ENCODE data around the gene TMEM235.

TMEM235 gene

GRCh38 chr17:78202666-78203065 lies 28.8 kb upstream of the TMEM235 start:
- H3K36me3 ChIP-seq = peaks cover 15% of the 10 kb centered on the region
- no peak for DNase-seq

GRCh38 chr17:78204387-78205123 lies 26.9 kb upstream of the TMEM235 start:
- H3K4me1 ChIP-seq = peaks cover 5% of the 10 kb centered on the region; the same call in 1 of the 2 replicates
- peaks cover 4% of the 10 kb centered on the region; the same call in 1 of the 2 replicates for H3K36me3 ChIP-seq
- H3K9me3 ChIP-seq = no peaks in the 10 kb centered on the region
- H3K27me3 ChIP-seq = no peaks in the 10 kb centered on the region
- TF ChIP-seq, protein P1, sequence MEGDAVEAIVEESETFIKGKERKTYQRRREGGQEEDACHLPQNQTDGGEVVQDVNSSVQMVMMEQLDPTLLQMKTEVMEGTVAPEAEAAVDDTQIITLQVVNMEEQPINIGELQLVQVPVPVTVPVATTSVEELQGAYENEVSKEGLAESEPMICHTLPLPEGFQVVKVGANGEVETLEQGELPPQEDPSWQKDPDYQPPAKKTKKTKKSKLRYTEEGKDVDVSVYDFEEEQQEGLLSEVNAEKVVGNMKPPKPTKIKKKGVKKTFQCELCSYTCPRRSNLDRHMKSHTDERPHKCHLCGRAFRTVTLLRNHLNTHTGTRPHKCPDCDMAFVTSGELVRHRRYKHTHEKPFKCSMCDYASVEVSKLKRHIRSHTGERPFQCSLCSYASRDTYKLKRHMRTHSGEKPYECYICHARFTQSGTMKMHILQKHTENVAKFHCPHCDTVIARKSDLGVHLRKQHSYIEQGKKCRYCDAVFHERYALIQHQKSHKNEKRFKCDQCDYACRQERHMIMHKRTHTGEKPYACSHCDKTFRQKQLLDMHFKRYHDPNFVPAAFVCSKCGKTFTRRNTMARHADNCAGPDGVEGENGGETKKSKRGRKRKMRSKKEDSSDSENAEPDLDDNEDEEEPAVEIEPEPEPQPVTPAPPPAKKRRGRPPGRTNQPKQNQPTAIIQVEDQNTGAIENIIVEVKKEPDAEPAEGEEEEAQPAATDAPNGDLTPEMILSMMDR (IDR thresholded peaks at IDR 0.05; ENCODE audit: low read depth, low read length) = no peak
- H3K4me3 ChIP-seq (ENCODE audit: low read depth, low read length) = no peak overlapping the region
- no peak for DNase-seq

More at GRCh38 chr17:78202666-78203065, 28.8 kb upstream of the TMEM235 start:
- H3K9me3 ChIP-seq = no peaks in the 10 kb centered on the region
- TF ChIP-seq, protein P1 (IDR thresholded peaks at IDR 0.05; ENCODE audit: low read depth, low read length) = no peak
- no peaks in the 10 kb centered on the region for H3K27me3 ChIP-seq
- H3K4me1 ChIP-seq = peaks cover 5% of the 10 kb centered on the region; the same call in 1 of the 2 replicates
- H3K4me3 ChIP-seq (ENCODE audit: low read depth, low read length) = no peak overlapping the region

- peaks cover 4% of the 10 kb centered on the region; the same call in 1 of the 2 replicates for H3K36me3 ChIP-seq
- no peak overlapping the region for H3K4me3 ChIP-seq (ENCODE audit: low read depth, low read length)
- peaks cover 5% of the 10 kb centered on the region; the same call in 1 of the 2 replicates for H3K4me1 ChIP-seq
- no peaks in the 10 kb centered on the region for H3K9me3 ChIP-seq
- H3K27me3 ChIP-seq = no peaks in the 10 kb centered on the region
- no peak for DNase-seq
- TF ChIP-seq, protein P1 (IDR thresholded peaks at IDR 0.05; ENCODE audit: low read depth, low read length) = no peak
These were observed 26.2 kb upstream of the TMEM235 start for GRCh38 chr17:78205124-78205775.

DNA sequence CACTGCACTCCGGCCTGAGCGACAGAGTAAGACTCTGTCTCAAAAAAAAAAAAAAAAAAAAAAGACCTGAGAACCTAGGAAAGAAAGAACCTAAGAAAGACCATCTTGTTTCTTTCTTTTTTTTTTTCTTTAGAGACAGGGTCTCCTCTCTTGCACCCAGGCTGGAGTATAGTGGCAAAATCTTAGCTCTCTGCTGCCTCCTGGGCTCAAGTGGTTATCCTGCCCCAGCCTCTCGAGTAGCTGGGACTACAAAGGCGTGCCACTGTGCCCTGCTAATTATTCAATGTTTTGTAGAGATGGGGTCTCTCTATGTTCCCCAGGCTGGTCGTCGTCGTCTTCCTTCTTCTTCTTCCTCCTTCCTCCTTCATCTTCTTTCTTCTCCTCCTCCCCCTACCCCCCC lies 25.1 kb upstream of the TMEM235 start:
- DNase-seq = no peak
- H3K36me3 ChIP-seq = peaks cover 4% of the 10 kb centered on the region; the same call in 1 of the 2 replicates
- TF ChIP-seq, protein P1 (IDR thresholded peaks at IDR 0.05; ENCODE audit: low read depth, low read length) = 0 out of 2 replicates have a peak, but pooled peaks have one; percentile 10
- no peaks in the 10 kb centered on the region for H3K27me3 ChIP-seq
- no peak overlapping the region for H3K4me3 ChIP-seq (ENCODE audit: low read depth, low read length)
- peaks cover 5% of the 10 kb centered on the region; the same call in 1 of the 2 replicates for H3K4me1 ChIP-seq
- no peaks in the 10 kb centered on the region for H3K9me3 ChIP-seq

GRCh38 chr17:78208486-78208885 lies 22.9 kb upstream of the TMEM235 start:
- Histone ChIP-seq H3K9me3 (no peaks in the 10 kb centered on the region), H3K27me3 (no peaks in the 10 kb centered on the region), H3K4me3 (ENCODE audit: low read depth, low read length) (no peak overlapping the region), H3K4me1 (peaks cover 5% of the 10 kb centered on the region; the same call in 1 of the 2 replicates), H3K36me3 (peaks cover 3% of the 10 kb centered on the region; the same call in 1 of the 2 replicates)
- TF ChIP-seq, protein P1 (IDR thresholded peaks at IDR 0.05; ENCODE audit: low read depth, low read length) = no peak
- no peak for DNase-seq

Data from BE2C (cell line).